SK-N-SH (cell line): ENCODE measurements around the gene ZAR1.

Source experiments
- CHD2 ChIP-seq: fragments of 150-350 bp; IDR thresholded peaks from 2 replicates; pipeline ENCODE4 v1.6.1; 2018; ENCODE audit warnings: low read length; ENCODE audit not compliant: partially characterized antibody
- CTCF ChIP-seq: fragments of 200-600 bp; sonication (generic); IDR thresholded peaks from 2 replicates; pipeline ENCODE4 v1.6.1; 2017; ENCODE audit warnings: antibody characterized with exemption, mild to moderate bottlenecking, moderate library complexity
- EP300 ChIP-seq, 2 experiments: IDR thresholded peaks; 2 replicates each; pipeline versions ENCODE4 v1.4.0 to v1.6.1; 2012; ENCODE audit warnings: borderline replicate concordance in 1 of 2, low read depth in 1 of 2, low read length in 1 of 2
- EZH2phosphoT487 ChIP-seq: fragments of 200-600 bp; sonication (generic); IDR thresholded peaks from 2 replicates; pipeline ENCODE4 v1.6.1; 2017; ENCODE audit warnings: low read depth, mixed run types, mild to moderate bottlenecking, antibody characterized with exemption, moderate library complexity, borderline replicate concordance
- FOXM1 ChIP-seq: IDR thresholded peaks from 2 replicates; pipeline ENCODE4 v1.4.0; 2012; ENCODE audit warnings: low read depth, mild to moderate bottlenecking
- JUND ChIP-seq: IDR thresholded peaks from 2 replicates; pipeline ENCODE4 v1.4.0; 2012
- MAX ChIP-seq: IDR thresholded peaks from 2 replicates; pipeline ENCODE4 v1.4.0; 2012; ENCODE audit warnings: low read depth
- NFIC ChIP-seq: IDR thresholded peaks from 2 replicates; pipeline ENCODE4 v1.4.0; 2012; ENCODE audit warnings: borderline replicate concordance
- RCOR1 ChIP-seq: fragments of 150-350 bp; IDR thresholded peaks from 2 replicates; pipeline ENCODE4 v1.6.1; 2017; ENCODE audit warnings: antibody characterized with exemption, low read length
- RFX5 ChIP-seq: IDR thresholded peaks from 2 replicates; pipeline ENCODE4 v1.6.1; 2012; ENCODE audit warnings: mild to moderate bottlenecking, improper control_type of control experiment, low read length
- TAF1 ChIP-seq: IDR thresholded peaks from 2 replicates; pipeline ENCODE4 v1.6.1; 2012; ENCODE audit warnings: low read depth, mild to moderate bottlenecking, low read length, moderate library complexity, borderline replicate concordance
- TEAD4 ChIP-seq: IDR thresholded peaks from 2 replicates; pipeline ENCODE4 v1.4.0; 2012; ENCODE audit warnings: mild to moderate bottlenecking, borderline replicate concordance; ENCODE audit not compliant: insufficient read depth
- YY1 ChIP-seq: IDR thresholded peaks from 2 replicates; pipeline ENCODE4 v1.4.0; 2012; ENCODE audit warnings: low read depth, mild to moderate bottlenecking
- TF ChIP-seq, protein P1 (sequence below): IDR thresholded peaks from 2 replicates; pipeline ENCODE4; 2012

- TF ChIP-seq RFX5 (no peak), NFIC (no peak), YY1 (no peak), TAF1 (no peak), CTCF (no peak), EP300 (IDR thresholded peaks at IDR 0.05; ENCODE audit: borderline replicate concordance in 1 of 2, low read depth in 1 of 2, low read length in 1 of 2) (no peak), RCOR1 (no peak), FOXM1 (no peak), EZH2phosphoT487 (no peak), JUND (no peak), CHD2 (no peak), MAX (no peak), TEAD4 (no peak)
- TF ChIP-seq, protein P1, sequence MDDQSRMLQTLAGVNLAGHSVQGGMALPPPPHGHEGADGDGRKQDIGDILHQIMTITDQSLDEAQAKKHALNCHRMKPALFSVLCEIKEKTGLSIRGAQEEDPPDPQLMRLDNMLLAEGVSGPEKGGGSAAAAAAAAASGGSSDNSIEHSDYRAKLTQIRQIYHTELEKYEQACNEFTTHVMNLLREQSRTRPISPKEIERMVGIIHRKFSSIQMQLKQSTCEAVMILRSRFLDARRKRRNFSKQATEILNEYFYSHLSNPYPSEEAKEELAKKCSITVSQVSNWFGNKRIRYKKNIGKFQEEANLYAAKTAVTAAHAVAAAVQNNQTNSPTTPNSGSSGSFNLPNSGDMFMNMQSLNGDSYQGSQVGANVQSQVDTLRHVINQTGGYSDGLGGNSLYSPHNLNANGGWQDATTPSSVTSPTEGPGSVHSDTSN = no peak
Measured at GRCh38 chr4:48542888-48543287, 52.8 kb downstream of the ZAR1 start.
